Activated CD8-positive, alpha-beta memory T cell treated with anti-CD3 and anti-CD28 coated beads for 4 hours (primary cell): Measurements from ENCODE around the gene LIF.
"Not testable (repeated sequence)": the region's sequence is repeated elsewhere in the genome, so short reads cannot be mapped to it uniquely, and the experiment has no call there.

Experiments
- DNase-seq, 2 donors: peaks; one replicate each; pipeline ENCODE4 v3.0.0-alpha.2; 2020; ENCODE audit warnings: low read depth in 2 of 2

LIF gene

GRCh38 chr22:30243661-30244060 is 2.9 kb downstream of the LIF start:
- DNase-seq: no peak

- no peak for DNase-seq
These were observed 4.8 kb downstream of the LIF start for GRCh38 chr22:30241576-30242371.

GRCh38 chr22:30240541-30241417 is 5.8 kb downstream of the LIF start:
- no peak for DNase-seq

DNA sequence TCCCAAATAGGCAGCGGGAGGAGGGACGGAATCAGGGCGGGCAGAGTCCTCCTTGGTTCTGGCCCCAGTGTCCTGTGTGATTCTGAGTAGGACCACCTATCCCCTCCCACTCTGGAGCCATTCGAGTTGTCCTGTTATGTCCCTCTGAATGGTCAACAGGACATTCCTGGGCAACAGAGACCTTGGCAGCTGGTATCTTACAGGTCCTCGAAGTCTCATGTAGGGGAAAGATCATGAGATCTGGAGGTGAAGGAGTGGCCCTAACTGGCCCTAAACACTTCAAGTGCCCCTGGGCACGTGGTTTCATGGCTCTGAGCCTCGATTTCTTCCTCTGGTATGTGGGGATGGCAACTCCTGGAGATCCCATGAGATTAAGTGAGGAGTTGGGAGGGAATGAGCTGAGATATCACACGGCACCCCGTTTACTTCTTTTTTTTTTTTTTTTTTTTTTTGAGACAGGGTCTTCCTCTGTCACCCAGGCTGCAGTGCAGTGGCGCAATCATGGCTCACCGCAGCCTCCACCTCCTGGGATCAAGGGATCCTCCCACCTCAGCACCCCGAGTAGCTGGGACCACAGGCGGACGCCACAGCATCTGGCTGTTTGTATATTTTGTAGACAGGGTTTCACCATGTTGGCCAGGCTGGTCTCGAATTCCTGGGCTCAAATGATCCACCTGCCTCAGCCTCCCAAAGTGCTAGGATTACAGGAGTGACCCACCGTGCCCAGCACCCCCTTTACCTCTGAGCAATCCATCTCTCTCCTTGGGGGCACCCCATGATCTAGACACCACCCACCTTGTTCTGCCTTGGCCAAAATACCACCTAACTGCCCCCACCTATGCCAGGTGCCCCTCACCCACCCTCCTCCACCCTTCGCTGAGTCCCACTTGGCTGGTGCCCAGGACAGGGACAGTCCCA is 6.8 kb downstream of the LIF start:
- DNase-seq: no peak

- DNase-seq: no peak
These were observed 7.7 kb downstream of the LIF start for GRCh38 chr22:30238661-30239487.

DNA sequence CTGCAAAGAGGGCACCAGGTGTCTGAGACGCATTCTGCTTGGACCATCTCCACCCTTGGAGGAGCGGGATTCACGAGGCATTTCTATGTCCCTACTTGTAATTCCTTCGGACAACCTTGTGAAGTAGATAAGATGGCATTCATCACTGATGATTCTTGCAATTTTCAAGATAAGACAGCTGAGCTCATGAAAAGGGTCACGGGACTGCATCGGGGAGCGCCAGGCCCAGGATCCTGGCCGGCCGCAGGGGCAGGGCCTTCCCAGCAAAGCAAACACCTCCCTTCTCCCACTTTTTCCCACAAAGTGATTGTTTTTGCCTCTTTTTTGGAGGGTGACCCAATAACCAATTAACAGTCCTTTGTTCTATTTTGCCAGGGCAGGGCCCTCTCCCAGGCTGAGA is 8.4 kb downstream of the LIF start:
- no peak for DNase-seq

DNA sequence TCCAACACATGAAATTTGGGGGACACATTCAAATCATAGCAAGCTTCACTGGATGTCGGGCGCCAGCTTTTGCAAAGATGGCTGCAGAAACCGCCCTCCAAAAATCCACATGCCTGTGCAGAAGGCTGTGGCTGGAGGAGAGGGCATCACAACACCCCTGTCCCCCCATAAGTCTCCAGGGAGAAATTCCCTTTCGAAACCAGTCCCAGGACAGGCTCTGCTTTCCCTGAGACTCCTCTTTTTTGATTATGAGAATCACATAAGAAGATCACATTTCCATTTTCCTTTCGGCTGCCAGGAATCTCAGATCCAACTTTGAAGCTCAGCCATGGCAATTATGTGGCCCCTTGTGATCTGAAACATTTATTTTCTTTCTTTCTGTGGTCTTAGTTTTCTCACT is 9.7 kb downstream of the LIF start:
- DNase-seq: no peak

GRCh38 chr22:30235687-30236170 is 10.8 kb downstream of the LIF start:
- no peak for DNase-seq

- DNase-seq: no peak
These were observed 11.6 kb downstream of the LIF start for GRCh38 chr22:30234786-30235470.

DNA sequence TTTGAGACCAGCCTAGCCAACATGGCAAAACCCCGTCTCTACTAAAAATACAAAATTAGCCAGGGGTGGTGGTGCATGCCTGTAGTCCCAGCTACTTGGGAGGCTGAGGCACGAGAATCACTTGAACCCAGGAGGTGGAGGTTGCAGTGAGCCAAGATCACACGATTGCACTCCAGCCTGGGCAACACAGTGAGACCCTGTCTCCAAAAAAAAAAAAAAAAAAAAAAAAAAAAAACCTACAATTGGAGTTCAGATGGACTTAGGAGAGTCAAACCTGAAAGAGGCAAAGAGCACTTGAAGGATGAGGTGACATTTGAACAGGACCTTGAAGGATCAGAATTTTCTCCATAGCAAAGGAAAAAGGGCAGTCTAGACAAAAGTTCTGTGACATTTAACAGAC is 12.2 kb downstream of the LIF start:
- not testable (repeated sequence) for DNase-seq

GRCh38 chr22:30233582-30233981 is 13.0 kb downstream of the LIF start:
- DNase-seq: no peak

- no peak for DNase-seq
These were observed 13.8 kb downstream of the LIF start for GRCh38 chr22:30232716-30233218.

- no peak for DNase-seq
These were observed 15.6 kb downstream of the LIF start for GRCh38 chr22:30230787-30231461.

- no peak for DNase-seq
These were observed 16.2 kb downstream of the LIF start for GRCh38 chr22:30230330-30230729.

DNA sequence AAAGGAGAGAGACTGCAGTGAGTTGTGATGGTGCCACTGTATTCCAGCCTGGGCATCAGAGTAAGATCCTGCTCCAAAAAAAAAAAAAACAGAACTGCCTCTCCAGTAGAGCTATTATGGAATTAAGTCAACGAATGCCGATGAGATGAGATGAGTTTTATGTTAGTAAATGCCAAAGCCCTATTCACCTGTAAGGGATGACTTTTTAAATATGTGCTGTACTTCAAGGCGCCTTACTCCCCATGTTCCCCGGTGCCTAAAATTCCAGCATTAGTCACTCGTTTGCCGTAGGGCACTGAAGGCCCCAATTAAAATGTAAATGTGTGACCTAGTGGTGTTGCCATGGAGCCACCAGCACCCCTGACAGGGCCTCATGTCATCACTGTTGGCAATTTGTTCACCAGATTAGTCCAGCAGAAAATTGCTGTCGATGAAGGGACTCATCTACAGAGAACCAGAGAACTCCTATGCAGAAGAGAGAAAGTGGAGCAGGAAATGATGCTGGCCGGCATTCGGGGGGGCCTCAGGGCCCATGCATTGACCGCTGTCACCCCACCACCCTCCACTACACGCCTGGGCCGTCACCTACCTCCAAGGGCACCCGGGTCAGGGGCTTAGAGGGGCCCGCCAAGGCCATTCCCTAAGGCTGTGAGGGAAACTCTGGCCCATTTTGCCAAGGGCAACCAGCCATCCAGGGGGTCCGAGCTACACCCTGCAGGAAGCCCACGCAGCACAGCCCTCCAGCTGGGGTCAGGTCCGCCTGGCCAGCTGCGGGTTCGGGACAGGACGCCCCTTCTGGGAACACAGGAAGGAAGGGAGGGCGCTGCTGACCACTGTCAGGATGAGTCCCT is 17.8 kb downstream of the LIF start:
- DNase-seq: no peak

DNA sequence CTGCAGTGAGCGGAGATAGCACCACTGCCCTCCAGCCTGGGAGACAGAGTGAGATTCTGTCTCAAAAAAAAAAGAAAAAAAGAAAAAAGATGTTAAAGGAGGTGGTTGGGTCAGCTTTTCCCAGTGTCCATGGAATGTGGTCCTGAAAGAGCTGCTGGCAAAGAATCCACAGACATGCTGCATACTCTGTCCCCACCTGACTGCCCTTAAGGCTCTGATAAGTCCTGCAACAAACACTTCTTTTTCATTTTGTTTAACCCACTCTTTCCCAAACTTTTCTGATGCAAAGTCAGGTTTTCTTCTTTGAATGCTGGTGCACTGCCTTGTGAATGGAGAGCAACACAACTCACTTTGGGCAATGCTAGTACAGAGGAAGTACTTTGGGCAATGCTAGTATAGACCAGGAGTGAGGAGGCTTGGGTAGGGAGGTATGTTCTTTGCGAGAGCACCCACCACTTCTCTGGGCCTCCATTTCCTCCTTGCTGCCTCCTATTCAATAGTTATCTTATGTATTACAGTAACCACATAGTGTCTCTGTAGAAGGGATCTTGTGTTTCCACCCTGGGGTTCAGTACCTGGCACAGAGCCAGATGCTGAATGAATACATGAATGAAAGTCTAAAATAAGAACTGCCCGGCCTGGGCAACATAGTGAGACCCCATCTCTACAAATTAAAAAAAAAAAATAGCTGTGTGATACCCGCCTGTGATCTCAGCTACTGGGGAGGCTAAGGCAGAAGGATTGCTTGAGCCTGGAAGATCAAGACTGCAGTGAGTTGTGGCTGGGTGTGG is 18.9 kb downstream of the LIF start:
- no peak for DNase-seq

- no peak for DNase-seq
These were observed 20.2 kb downstream of the LIF start for GRCh38 chr22:30226192-30226832.
